HepG2 (cell line): ENCODE data around the gene PDILT. TPM values are rescaled to one million over a fixed set of nuclear protein-coding genes. Genes with fewer than 3 reads are reported as not detected.

ENCODE experiments used
- ATAC-seq: fragments of 200-7000 bp; cut with Tn5 transposase; 3 replicates; pipeline ENCODE4 v1.9.1; 2020; ENCODE audit warnings: mild to moderate bottlenecking, moderate library complexity
- BruUV-seq: library from RNA; stranded (reverse); fragments of 400-500 nt; replicated peaks from 2 replicates; lab custom pipeline; 2021; lab: Mats Ljungman, UMichigan
- CTCF ChIA-PET: fragments of 300-600 bp; formaldehyde crosslinking; extraction: SDS; loops from one replicate; lab custom pipeline; 2021; ENCODE audit warnings: low total read pairs, inconsistent platforms, low intra/inter-chr PET ratio; lab: Yijun Ruan, JAX
- POLR2A ChIA-PET: fragments of 350-600 bp; sonication (Branson Sonifier 250); formaldehyde crosslinking; loops from one replicate; lab custom pipeline; 2020; ENCODE audit warnings: antibody characterized with exemption, inconsistent platforms; lab: Yijun Ruan, JAX
- DNase-seq: peaks from one replicate; pipeline ENCODE4 v3.0.0-alpha.2; 2015; ENCODE audit warnings: low spot score
- FAIRE-seq: peaks from 3 replicates; lab custom pipeline; 2011; peaks lifted over from hg19 to GRCh38; lab: Jason Lieb, UNC
- H2AFZ ChIP-seq: one replicate; pipeline ENCODE4 v1.6.1; 2011; ENCODE audit warnings: low read length, inconsistent platforms
- H3K27ac ChIP-seq: fragments of 300-600 bp; 3 replicates; pipeline ENCODE4 v1.8.0; 2011; ENCODE audit warnings: mixed run types, mild to moderate bottlenecking, mixed read lengths, low read length, inconsistent platforms; ENCODE audit not compliant: insufficient read depth; ENCODE audit errors: extremely low read length
- H3K27me3 ChIP-seq, 2 experiments: fragments of 200-600 bp in 1 of 2; 2 replicates in 1 of 2; 3 replicates in 1 of 2; pipeline versions ENCODE4 v1.6.0 to v1.8.0; 2011; ENCODE audit warnings: low read length in 2 of 2, mild to moderate bottlenecking in 2 of 2, moderate library complexity in 2 of 2, inconsistent platforms in 1 of 2; ENCODE audit not compliant: insufficient read depth in 2 of 2, control insufficient read depth in 1 of 2
- H3K36me3 ChIP-seq, 2 experiments: fragments of 200-600 bp in 1 of 2; replicated peaks in 1 of 2; 2 replicates in 1 of 2; 3 replicates in 1 of 2; pipeline versions ENCODE4 v1.5.1 to v1.8.0; 2011; ENCODE audit warnings: low read length in 2 of 2, inconsistent platforms in 1 of 2; ENCODE audit not compliant: insufficient read depth in 2 of 2, control insufficient read depth in 1 of 2
- H3K4me1 ChIP-seq: 2 replicates; pipeline ENCODE4 v1.5.1; 2012; ENCODE audit warnings: low read length, inconsistent platforms; ENCODE audit not compliant: insufficient read depth
- H3K4me2 ChIP-seq: 2 replicates; pipeline ENCODE4 v1.6.0; 2011; ENCODE audit warnings: low read depth, low read length, inconsistent platforms
- H3K4me3 ChIP-seq, 3 experiments: fragments of 200-600 bp in 1 of 3; sonication (generic), shearing (Covaris generic) in 1 of 3; replicated peaks in 1 of 3; 2 replicates each; pipeline ENCODE4 v1.5.1; 2011 to 2016; ENCODE audit warnings: low read length in 3 of 3, inconsistent platforms in 2 of 3, low read depth in 2 of 3, mild to moderate bottlenecking in 2 of 3, control low read depth in 1 of 3, mixed read lengths in 1 of 3; ENCODE audit not compliant: insufficient read depth in 1 of 3
- H3K79me2 ChIP-seq: one replicate; pipeline ENCODE4 v1.6.1; 2011; ENCODE audit warnings: low read length, inconsistent platforms; ENCODE audit not compliant: insufficient read depth
- H3K9ac ChIP-seq: 2 replicates; pipeline ENCODE4 v1.6.0; 2011; ENCODE audit warnings: mild to moderate bottlenecking, low read depth, low read length, inconsistent platforms; ENCODE audit not compliant: insufficient read depth
- H3K9me3 ChIP-seq: 2 replicates; pipeline ENCODE4 v1.5.1; 2012; ENCODE audit warnings: mild to moderate bottlenecking, low read length
- H4K20me1 ChIP-seq: 2 replicates; pipeline ENCODE4 v1.6.0; 2011; ENCODE audit warnings: inconsistent platforms, mild to moderate bottlenecking, low read length, moderate library complexity; ENCODE audit not compliant: insufficient read depth
- BCL6 ChIP-seq: IDR thresholded peaks from 2 replicates; pipeline ENCODE4 v1.6.1; 2016; ENCODE audit warnings: missing genetic modification reagents, missing compliant biosample characterization
- FOXP1 ChIP-seq, 2 experiments: fragments of 450-650 bp in 1 of 2; IDR thresholded peaks; 2 replicates each; pipeline ENCODE4 v1.6.1; 2017 to 2018; ENCODE audit warnings: antibody characterized with exemption in 1 of 2
- GMEB2 ChIP-seq: IDR thresholded peaks from 2 replicates; pipeline ENCODE4 v1.6.1; 2016; ENCODE audit warnings: missing biosample characterization, missing genetic modification reagents, low read depth
- TCF7 ChIP-seq: sonication (generic); IDR thresholded peaks from 2 replicates; pipeline ENCODE4 v1.6.1; 2016; ENCODE audit warnings: antibody characterized with exemption, low read depth
- ZNF20 ChIP-seq: sonication (generic); formaldehyde crosslinking; IDR thresholded peaks from 2 replicates; pipeline ENCODE4 v1.4.0; 2020; ENCODE audit warnings: mild to moderate bottlenecking, moderate library complexity, missing genetic modification reagents
- ZNF513 ChIP-seq: sonication (generic); formaldehyde crosslinking; conservative IDR thresholded peaks from 2 replicates; pipeline ENCODE4 v1.5.0; 2020; ENCODE audit warnings: missing genetic modification reagents
- ZSCAN12 ChIP-seq: sonication (generic); formaldehyde crosslinking; IDR thresholded peaks from 2 replicates; pipeline ENCODE4 v1.9.0; 2021; ENCODE audit warnings: mild to moderate bottlenecking, missing genetic modification reagents
- WGBS: methylation state at CpG from one replicate; pipeline ENCODE4 v1.1.6; 2017; ENCODE audit warnings: low lambda C conversion rate; 5-methylcytosine and 5-hydroxymethylcytosine counted together
- in situ Hi-C: cut with HindIII; loops from 2 replicates; pipeline ENCODE4 v1.10.0; 2017; ENCODE audit warnings: low pct_unique_long_range_greater_than_20kb; ENCODE audit not compliant: extremely low pct_ligation_motif_present
- intact Hi-C: fragments of 100-400 bp; cut with micrococcal nuclease; formaldehyde crosslinking; loops from one replicate; pipeline ENCODE4 v1.10.0; 2022; ENCODE audit not compliant: unreplicated experiment
- polyA plus RNA-seq, 8 experiments: library from polyadenylated mRNA; depleted of rRNA in 3 of 8; stranded (reverse) in 7 of 8; unstranded in 1 of 8; fragments of >200 nt; fragmentation: Illumina TruSeq in 4 of 8; extraction: Trizol in 4 of 8; gene quantifications; 2 replicates each; pipeline versions ENCODE4 v1.2.1 to v1.2.3, GENCODE V29; 2011 to 2016; ENCODE audit warnings: low read depth in 4 of 8, missing spikeins in 1 of 8, mixed read lengths in 1 of 8; ENCODE audit not compliant: insufficient read depth in 1 of 8
- total RNA-seq, 5 experiments: library from RNA; depleted of rRNA; stranded (reverse); fragments of >200 nt; fragmentation: Illumina TruSeq; extraction: Trizol; gene quantifications; 2 replicates each; pipeline ENCODE4 v1.2.3, GENCODE V29; 2016; ENCODE audit warnings: low read depth in 1 of 5

Gene PDILT
- total and polyA plus RNA-seq, 2 of the 13 experiments (the other 11 are each of a cell fraction or from before 2014, with no cell fraction given), result not detected

- 6% methylated on average over 5 of the region's 5 CpGs for WGBS
- POLR2A ChIA-PET, result interaction anchor here (1.2 kb wide), 1 partner anchor 9 kb away, joined by 3 read pairs; no protein-coding TSS in a partner anchor
Observed at GRCh38 chr16:20377181-20377580, 27.4 kb downstream of the PDILT start.

More at GRCh38 chr16:20377181-20377580, 27.4 kb downstream of the PDILT start:
- peaks cover 0 to 11% of the 10 kb centered on the region in 2 experiments; a peak in 2 of 5 replicates for H3K27me3 ChIP-seq
- no peak overlapping the region for H2AFZ ChIP-seq
- CTCF ChIA-PET, result no interaction called here
- in situ Hi-C loops (loop anchor here (25.0 kb wide), 1 partner anchor 790 kb away; no protein-coding TSS in a partner anchor), intact Hi-C loops (no loop called here)
- H3K4me2 ChIP-seq, result no peak overlapping the region
- no peak overlapping the region for H3K4me3 ChIP-seq
- 0 out of 2 replicates have a peak, but pooled peaks cover 6% of the 10 kb centered on the region for H3K4me1 ChIP-seq
- no peaks in the 10 kb centered on the region for H3K9me3 ChIP-seq
- H3K36me3 ChIP-seq, result no peaks in the 10 kb centered on the region
- DNase-seq, result no peak
- no peak for FAIRE-seq
- no peak overlapping the region for H3K27ac ChIP-seq
- no peaks in the 10 kb centered on the region for H4K20me1 ChIP-seq
- ATAC-seq, result no peak
- no peaks in the 10 kb centered on the region for H3K79me2 ChIP-seq
- TF ChIP-seq FOXP1 (IDR thresholded peaks at IDR 0.05) (no peak), FOXP1 (CRISPR knock-in tag; IDR thresholded peaks at IDR 0.05) (0 out of 2 replicates have a peak, but pooled peaks have one; percentile 13), ZSCAN12 (CRISPR knock-in tag) (no peak), ZNF20 (CRISPR knock-in tag) (no peak), ZNF513 (no peak), GMEB2 (no peak), BCL6 (0 out of 2 replicates have a peak, but pooled peaks have one; percentile 28), TCF7 (0 out of 2 replicates have a peak, but pooled peaks have one; percentile 40)
- H3K9ac ChIP-seq, result no peak overlapping the region
- no TSS peak for BruUV-seq
